IMR-90 (cell line): ENCODE results near the gene MARS1.

Source experiments
- BHLHE40 ChIP-seq: fragments of 150-350 bp; IDR thresholded peaks from 2 replicates; pipeline ENCODE4 v1.6.1; 2016; ENCODE audit warnings: mild to moderate bottlenecking, low read depth, low read length
- CEBPB ChIP-seq: IDR thresholded peaks from 2 replicates; pipeline ENCODE4 v1.6.1; 2012; ENCODE audit warnings: low read depth, low read length, improper control_type of control experiment
- CHD1 ChIP-seq: IDR thresholded peaks from 2 replicates; pipeline ENCODE4 v1.6.1; 2012; ENCODE audit warnings: low read depth, low read length, improper control_type of control experiment
- CTCF ChIP-seq: conservative IDR thresholded peaks from 2 replicates; pipeline ENCODE4 v1.5.1; 2012; ENCODE audit warnings: mild to moderate bottlenecking, low read depth, low read length, improper control_type of control experiment
- ELK1 ChIP-seq: fragments of 150-350 bp; IDR thresholded peaks from 2 replicates; pipeline ENCODE4 v1.6.1; 2016; ENCODE audit warnings: low read depth, mild to moderate bottlenecking, low read length, moderate library complexity, borderline replicate concordance
- FOS ChIP-seq: fragments of 150-350 bp; IDR thresholded peaks from 2 replicates; pipeline ENCODE4 v1.6.1; 2016; ENCODE audit warnings: low read depth, low read length
- MXI1 ChIP-seq: IDR thresholded peaks from 2 replicates; pipeline ENCODE4 v1.6.1; 2012; ENCODE audit warnings: low read depth, mild to moderate bottlenecking, low read length, moderate library complexity, borderline replicate concordance
- NFE2L2 ChIP-seq: fragments of 150-350 bp; IDR thresholded peaks from 2 replicates; pipeline ENCODE4 v1.6.1; 2016; ENCODE audit warnings: low read depth, mild to moderate bottlenecking, low read length
- POLR2A ChIP-seq: IDR thresholded peaks from 2 replicates; pipeline ENCODE4 v1.6.1; 2012; ENCODE audit warnings: mild to moderate bottlenecking, low read depth, low read length
- RAD21 ChIP-seq: IDR thresholded peaks from 2 replicates; pipeline ENCODE4 v1.6.1; 2012; ENCODE audit warnings: low read length, improper control_type of control experiment
- RCOR1 ChIP-seq: IDR thresholded peaks from 2 replicates; pipeline ENCODE4 v1.6.1; 2012; ENCODE audit warnings: mild to moderate bottlenecking, low read length, improper control_type of control experiment; ENCODE audit not compliant: insufficient replicate concordance
- RFX5 ChIP-seq: IDR thresholded peaks from 2 replicates; pipeline ENCODE4 v1.8.0; 2012; ENCODE audit warnings: low read depth, mild to moderate bottlenecking, low read length, moderate library complexity
- USF2 ChIP-seq: fragments of 150-350 bp; IDR thresholded peaks from 2 replicates; pipeline ENCODE4 v1.6.1; 2017; ENCODE audit warnings: mild to moderate bottlenecking, antibody characterized with exemption, low read length, low read depth

GRCh38 chr12:57454566-57455373 lies 33.1 kb upstream of the MARS1 start, which contains the start of gene INHBE:
- TF ChIP-seq CTCF (no peak), BHLHE40 (peak; percentile 11; the same call in 1 of the 2 replicates), RFX5 (no peak), POLR2A (no peak), FOS (0 out of 2 replicates have a peak, but pooled peaks have one; percentile 41), CHD1 (no peak), USF2 (no peak), RAD21 (no peak), RCOR1 (peak; percentile 43), CEBPB (peak; percentile 96), ELK1 (no peak), NFE2L2 (no peak), MXI1 (no peak)
